Activated T-helper 17 cell treated with anti-CD3 and anti-CD28 coated beads, Interleukin-2, amount 50 U/mL, for 72 hours (primary cell): ENCODE results near the gene FOXK2. TPM values are rescaled to one million over a fixed set of nuclear protein-coding genes. Genes with fewer than 3 reads are reported as not detected.

ENCODE experiments used
- ATAC-seq: fragments of 150-1000 bp; cut with Tn5 transposase; replicated peaks from 2 replicates; pipeline ENCODE4 v1.10.0; 2021; ENCODE audit warnings: mild to moderate bottlenecking, moderate library complexity
- H3K27ac Mint-ChIP-seq: one replicate; pipeline ENCODE4 v1.8.0; 2022; ENCODE audit warnings: mixed read lengths
- H3K27me3 Mint-ChIP-seq: one replicate; pipeline ENCODE4 v1.8.0; 2022; ENCODE audit warnings: mixed read lengths
- H3K36me3 Mint-ChIP-seq: one replicate; pipeline ENCODE4 v1.8.0; 2022; ENCODE audit warnings: low read depth, mild to moderate bottlenecking, mixed read lengths
- H3K4me1 Mint-ChIP-seq: one replicate; pipeline ENCODE4 v1.8.0; 2022; ENCODE audit warnings: mixed read lengths
- H3K4me3 Mint-ChIP-seq: one replicate; pipeline ENCODE4 v1.8.0; 2022; ENCODE audit warnings: mild to moderate bottlenecking, mixed read lengths
- H3K9me3 Mint-ChIP-seq: one replicate; pipeline ENCODE4 v1.8.0; 2022; ENCODE audit warnings: mixed read lengths
- total RNA-seq, 2 donors: library from RNA; stranded (reverse); gene quantifications; one replicate each; pipeline ENCODE4 v1.2.3, GENCODE V29; 2022

FOXK2 gene
- total RNA-seq, 2 donors from 2014 or later, result 38.2 to 59.4 TPM

DNA sequence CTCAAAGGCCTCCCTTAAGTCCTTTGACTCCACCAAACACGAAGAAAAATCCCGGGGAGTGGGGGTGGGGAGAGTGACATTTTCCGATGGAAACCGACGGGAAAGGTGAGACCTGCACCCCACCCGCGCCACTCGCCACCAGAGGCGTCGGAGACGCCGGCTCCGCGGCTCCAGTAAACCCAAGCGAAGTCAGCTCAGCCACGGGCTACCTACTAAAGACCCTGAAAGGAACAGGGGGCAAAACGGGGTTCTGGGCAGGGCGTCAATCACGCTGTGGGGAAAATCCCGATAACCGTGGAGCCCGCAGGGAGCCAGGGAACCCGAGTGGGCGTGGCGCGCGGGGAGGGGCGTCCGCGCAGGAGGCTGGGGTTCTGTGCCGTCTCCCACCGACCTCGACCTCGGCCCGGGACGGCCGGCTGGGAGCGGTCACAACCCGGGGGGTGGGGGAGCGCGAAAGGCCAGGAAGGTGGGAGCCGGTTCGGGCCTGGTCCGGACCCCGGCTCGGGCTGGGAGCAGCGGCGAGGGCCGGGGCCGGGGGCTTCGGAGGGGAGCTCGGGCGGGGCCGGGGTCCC lies 128.1 kb downstream of the FOXK2 start:
- H3K27ac Mint-ChIP-seq, result peak overlapping the region; percentile 83
- H3K9me3 Mint-ChIP-seq, result no peaks in the 10 kb centered on the region
- ATAC-seq, result peak; percentile 53
- peaks cover 14% of the 10 kb centered on the region for H3K4me1 Mint-ChIP-seq
- peaks cover 50% of the 10 kb centered on the region for H3K36me3 Mint-ChIP-seq
- no peaks in the 10 kb centered on the region for H3K27me3 Mint-ChIP-seq
- peak overlapping the region; percentile 83 for H3K4me3 Mint-ChIP-seq

GRCh38 chr17:82648165-82648668 lies 128.7 kb downstream of the FOXK2 start, which contains the start of gene WDR45B:
TSS of gene WDR45B (minus strand) at chr17:82648444. CDS start at chr17:82648340, 104 bp downstream.
- H3K27ac Mint-ChIP-seq, result peak within 1 kb of the TSS; percentile 83
- no peaks in the 10 kb centered on the region for H3K9me3 Mint-ChIP-seq
- ATAC-seq, result peak; percentile 89
- no peaks in the 10 kb centered on the region for H3K27me3 Mint-ChIP-seq
- H3K4me1 Mint-ChIP-seq, result peaks cover 14% of the 10 kb centered on the region
- peak within 1 kb of the TSS; percentile 83 for H3K4me3 Mint-ChIP-seq
- H3K36me3 Mint-ChIP-seq, result peaks cover 45% of the 10 kb centered on the region

DNA sequence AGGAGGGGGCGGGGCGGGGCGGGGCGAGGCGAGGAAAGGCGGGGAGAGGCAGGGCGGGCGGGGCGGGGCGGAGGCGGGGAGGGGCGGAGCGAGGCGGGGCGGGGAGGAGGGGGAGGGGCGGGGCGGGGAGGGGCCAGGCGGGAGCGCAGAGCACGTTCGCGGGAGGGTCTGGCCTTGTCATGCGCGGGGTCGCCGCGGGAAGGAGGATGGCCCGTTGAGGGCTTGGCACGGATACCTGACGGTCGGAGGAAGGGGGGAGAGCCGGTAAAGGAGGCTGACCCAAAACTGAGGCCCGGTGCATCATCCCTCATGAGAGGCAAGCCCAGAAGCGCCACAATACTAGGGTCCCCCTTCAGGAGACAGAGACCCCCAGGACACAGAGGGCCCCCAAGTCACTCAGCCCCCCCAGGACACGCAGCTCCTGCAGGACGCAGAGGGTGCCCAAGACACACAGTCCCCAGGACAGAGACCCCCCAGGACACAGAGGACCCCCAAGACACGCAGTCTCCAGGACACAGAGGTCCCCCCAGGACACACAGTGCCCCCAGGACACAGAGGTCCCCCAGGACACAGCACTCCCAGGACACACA lies 129.3 kb downstream of the FOXK2 start:
- peak; percentile 10 for ATAC-seq
- H3K4me3 Mint-ChIP-seq, result peak overlapping the region; percentile 83
- no peaks in the 10 kb centered on the region for H3K27me3 Mint-ChIP-seq
- no peaks in the 10 kb centered on the region for H3K9me3 Mint-ChIP-seq
- peaks cover 38% of the 10 kb centered on the region for H3K36me3 Mint-ChIP-seq
- H3K27ac Mint-ChIP-seq, result no peak overlapping the region
- H3K4me1 Mint-ChIP-seq, result peaks cover 14% of the 10 kb centered on the region

GRCh38 chr17:82649501-82650261 lies 130.1 kb downstream of the FOXK2 start:
- H3K36me3 Mint-ChIP-seq, result peaks cover 30% of the 10 kb centered on the region
- H3K4me3 Mint-ChIP-seq, result peak overlapping the region; percentile 83
- ATAC-seq, result no peak

DNA sequence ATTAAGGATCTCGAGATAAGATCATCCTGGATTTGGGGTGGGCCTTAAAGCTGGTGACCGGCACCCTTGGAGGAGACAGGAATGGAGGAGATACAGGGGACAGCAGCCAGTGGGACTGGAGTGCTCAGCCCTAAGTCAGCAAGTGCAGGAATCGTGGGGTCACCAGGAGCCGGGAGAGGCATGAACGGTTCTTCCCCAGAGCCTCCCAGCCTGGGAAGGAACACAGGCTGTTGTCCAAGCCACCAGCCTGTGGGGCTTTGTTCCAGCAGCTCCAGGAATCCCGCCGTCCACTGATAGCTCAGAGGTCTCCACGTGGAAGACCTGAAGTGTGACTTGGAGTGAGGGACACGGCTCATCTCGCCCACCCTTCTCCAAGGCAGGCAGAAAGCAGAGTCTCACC lies 131.2 kb downstream of the FOXK2 start:
- Mint-ChIP-seq H3K9me3 (no peaks in the 10 kb centered on the region), H3K4me3 (peak overlapping the region; percentile 83), H3K4me1 (peaks cover 8% of the 10 kb centered on the region), H3K27ac (peak overlapping the region; percentile 72), H3K36me3 (peaks cover 20% of the 10 kb centered on the region), H3K27me3 (no peaks in the 10 kb centered on the region)
- ATAC-seq, result no peak

More at GRCh38 chr17:82649501-82650261, 130.1 kb downstream of the FOXK2 start:
- Mint-ChIP-seq H3K4me1 (peaks cover 14% of the 10 kb centered on the region), H3K27me3 (no peaks in the 10 kb centered on the region), H3K27ac (peak overlapping the region; percentile 72), H3K9me3 (no peaks in the 10 kb centered on the region)

- Mint-ChIP-seq H3K27me3 (no peaks in the 10 kb centered on the region), H3K9me3 (no peaks in the 10 kb centered on the region), H3K27ac (no peak overlapping the region), H3K4me1 (peaks cover 5% of the 10 kb centered on the region), H3K4me3 (no peak overlapping the region), H3K36me3 (no peaks in the 10 kb centered on the region)
- no peak for ATAC-seq
These were observed 134.4 kb downstream of the FOXK2 start for GRCh38 chr17:82653651-82654528.

Other genes with a start within 250 kb of the FOXK2 start
- gene CSNK1D, start 246.0 kb upstream of the FOXK2 start, total RNA-seq, result 100 to 1,000 TPM; 140 to 142 TPM
- gene CD7, start 202.1 kb upstream of the FOXK2 start, total RNA-seq, result 100 to 1,000 TPM; 193 to 378 TPM
- 10 to 100 TPM; 16.4 to 22.3 TPM for gene SECTM1, start 186.0 kb upstream of the FOXK2 start, total RNA-seq
- gene TEX19, start 160.5 kb upstream of the FOXK2 start, total RNA-seq, result under 1 TPM in 1 of 2 donors, not detected in 1; 0.28 TPM
- under 1 TPM in 1 of 2 donors, not detected in 1; 0.45 TPM for gene UTS2R, start 148.0 kb upstream of the FOXK2 start, total RNA-seq
- 10 to 100 TPM; 25.1 to 31.9 TPM for gene HEXD, start 101.4 kb upstream of the FOXK2 start, total RNA-seq
- gene OGFOD3, start 101.1 kb upstream of the FOXK2 start, total RNA-seq, result 10 to 100 TPM; 16.2 to 20.7 TPM
- gene CYBC1, start 69.0 kb upstream of the FOXK2 start, total RNA-seq, result 100 to 1,000 TPM; 297 to 323 TPM
- gene NARF, start 61.0 kb upstream of the FOXK2 start, total RNA-seq, result 100 to 1,000 TPM; 164 to 194 TPM
- gene WDR45B, start 128.7 kb downstream of the FOXK2 start, total RNA-seq, result 100 to 1,000 TPM in 1 of 2 donors, 10 to 100 TPM in 1; 66.0 to 204 TPM
- 1 to 10 TPM; 1.1 to 2.0 TPM for gene RAB40B, start 179.0 kb downstream of the FOXK2 start, total RNA-seq
- 10 to 100 TPM; 45.8 to 47.4 TPM for gene FN3KRP, start 197.0 kb downstream of the FOXK2 start, total RNA-seq
- 1 to 10 TPM; 5.3 to 6.1 TPM for gene FN3K, start 215.9 kb downstream of the FOXK2 start, total RNA-seq
- 100 to 1,000 TPM; 111 to 139 TPM for gene TBCD, start 232.3 kb downstream of the FOXK2 start, total RNA-seq